ENCODE data around the gene EMX2. TPM values are rescaled to one million over a fixed set of nuclear protein-coding genes. Genes with fewer than 3 reads are reported as not detected.
"Not testable (repeated sequence)": the region's sequence is repeated elsewhere in the genome, so short reads cannot be mapped to it uniquely, and the experiment has no call there.

Gene EMX2
- total RNA-seq, 2 donors from 2014 or later, result 0.47 to 0.67 TPM

GRCh38 chr10:117500456-117500855 is 42.1 kb upstream of the EMX2 start:
- no peak overlapping the region for H3K27ac ChIP-seq
- H3K27me3 ChIP-seq, result no peaks in the 10 kb centered on the region
- TF ChIP-seq CTCF (IDR thresholded peaks at IDR 0.05), result no peak
- DNase-seq (ENCODE audit: low spot score), result no peak
- H3K9me3 ChIP-seq, result no peaks in the 10 kb centered on the region
- H3K4me3 ChIP-seq, result no peak overlapping the region
- no peaks in the 10 kb centered on the region for H3K4me1 ChIP-seq
- no peaks in the 10 kb centered on the region for H3K36me3 ChIP-seq

DNA sequence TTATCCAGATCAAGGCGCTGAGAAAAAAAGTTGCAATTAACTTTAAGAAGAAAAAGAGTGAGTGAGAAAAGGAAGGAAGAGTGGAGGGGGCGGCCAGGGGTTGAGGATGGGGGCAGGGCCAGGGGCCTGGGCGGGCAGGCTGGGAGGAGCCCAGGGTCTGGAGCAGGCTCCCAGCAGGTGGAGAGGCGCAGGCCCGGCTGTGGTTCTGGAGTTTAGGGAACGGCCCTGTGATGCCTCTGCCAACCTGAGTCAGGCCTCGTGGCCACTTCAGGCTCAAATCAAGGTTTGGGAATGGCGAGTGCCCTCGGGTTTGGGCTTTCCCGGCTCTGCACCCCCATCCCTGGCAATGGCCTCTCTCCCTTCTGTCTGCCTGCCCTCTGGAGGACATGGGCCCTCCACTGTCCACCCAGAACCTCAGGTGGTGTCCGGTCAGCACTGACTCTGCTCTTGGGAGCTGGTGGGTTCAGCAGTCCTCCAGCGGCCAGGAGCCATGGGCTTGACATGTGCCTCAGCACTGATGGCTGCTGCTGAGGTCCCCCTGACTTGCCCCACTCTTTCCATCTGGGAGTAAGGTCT is 41.0 kb upstream of the EMX2 start:
- TF ChIP-seq CTCF (IDR thresholded peaks at IDR 0.05), result no peak
- Histone ChIP-seq H3K27ac (no peak overlapping the region), H3K4me1 (no peaks in the 10 kb centered on the region), H3K27me3 (no peaks in the 10 kb centered on the region), H3K9me3 (no peaks in the 10 kb centered on the region), H3K4me3 (no peak overlapping the region), H3K36me3 (no peaks in the 10 kb centered on the region)
- no peak for DNase-seq (ENCODE audit: low spot score)

GRCh38 chr10:117502421-117503243 is 39.9 kb upstream of the EMX2 start:
- Histone ChIP-seq H3K27ac (no peak overlapping the region), H3K27me3 (no peaks in the 10 kb centered on the region), H3K36me3 (no peaks in the 10 kb centered on the region), H3K4me3 (no peak overlapping the region), H3K9me3 (no peaks in the 10 kb centered on the region), H3K4me1 (no peaks in the 10 kb centered on the region)
- no peak for DNase-seq (ENCODE audit: low spot score)
- no peak for TF ChIP-seq CTCF (IDR thresholded peaks at IDR 0.05)

DNA sequence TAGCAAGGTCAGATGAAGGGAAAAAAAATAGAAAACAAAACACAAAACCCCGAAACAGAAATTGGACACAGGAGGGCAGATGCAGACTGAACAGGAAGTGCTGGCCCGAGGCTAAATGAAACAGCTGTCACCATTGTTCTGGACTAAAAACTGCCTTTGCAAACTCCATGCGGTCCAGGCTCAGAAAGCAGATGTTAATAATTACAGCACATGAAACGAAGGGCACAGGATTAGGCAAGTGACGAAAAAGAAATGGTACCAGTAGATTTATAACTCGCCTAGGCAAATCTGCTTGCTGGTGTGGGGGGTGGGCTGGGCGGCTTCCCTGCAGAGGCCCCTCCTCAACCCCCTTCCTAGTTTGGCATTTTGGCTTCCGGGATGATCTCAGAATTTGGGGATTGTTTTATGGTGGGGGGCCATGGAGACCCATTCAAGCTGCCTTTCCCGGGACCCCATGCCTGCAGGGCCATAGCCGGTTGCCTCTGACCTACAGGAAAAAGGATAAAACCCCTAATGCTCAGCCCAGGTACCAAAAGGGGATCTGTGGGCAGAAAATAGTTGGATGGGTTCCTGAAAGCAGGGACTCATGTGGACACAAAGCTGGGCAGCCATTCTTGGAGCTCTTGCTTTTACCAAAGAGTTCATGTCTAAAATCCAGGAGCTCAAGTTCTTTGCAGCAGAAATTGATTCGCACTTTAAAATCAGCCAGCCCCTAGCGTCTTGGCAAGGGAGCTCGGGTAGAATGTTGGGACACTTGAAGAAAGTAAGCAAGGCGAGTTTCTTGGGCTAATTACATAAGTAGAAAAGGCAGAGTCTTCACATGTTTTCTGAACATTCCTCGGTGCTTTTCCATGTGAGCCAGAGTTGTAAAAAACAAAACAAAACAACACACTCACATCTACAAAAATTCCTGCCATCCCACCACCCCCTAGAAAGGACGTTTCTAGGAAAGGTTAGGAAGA is 39.0 kb upstream of the EMX2 start:
- no peaks in the 10 kb centered on the region for H3K9me3 ChIP-seq
- H3K27me3 ChIP-seq, result no peaks in the 10 kb centered on the region
- no peaks in the 10 kb centered on the region for H3K36me3 ChIP-seq
- TF ChIP-seq CTCF (IDR thresholded peaks at IDR 0.05), result no peak
- no peak for DNase-seq (ENCODE audit: low spot score)
- no peaks in the 10 kb centered on the region for H3K4me1 ChIP-seq
- H3K27ac ChIP-seq, result no peak overlapping the region
- no peak overlapping the region for H3K4me3 ChIP-seq

DNA sequence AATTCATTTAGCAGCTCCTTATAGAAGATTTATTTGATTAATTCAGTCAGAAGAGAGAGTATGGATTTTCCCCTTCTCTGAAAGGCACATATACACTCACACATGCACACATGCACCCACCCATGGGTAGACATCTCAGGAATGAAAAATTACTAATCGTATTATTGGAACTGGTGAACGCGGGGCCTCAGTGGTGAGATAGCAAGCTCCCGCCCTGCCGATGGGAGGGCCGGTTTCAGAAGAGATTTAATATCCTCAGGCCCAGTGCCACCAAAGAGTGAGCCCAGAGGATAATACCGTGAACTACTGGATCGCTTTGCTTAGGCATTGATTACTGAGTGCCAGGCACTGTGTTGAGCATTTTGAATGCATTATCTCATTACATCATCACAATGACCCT is 38.0 kb upstream of the EMX2 start:
- no peak for DNase-seq (ENCODE audit: low spot score)
- H3K4me1 ChIP-seq, result no peaks in the 10 kb centered on the region
- no peak overlapping the region for H3K4me3 ChIP-seq
- H3K27me3 ChIP-seq, result no peaks in the 10 kb centered on the region
- H3K36me3 ChIP-seq, result no peaks in the 10 kb centered on the region
- H3K27ac ChIP-seq, result no peak overlapping the region
- no peak for TF ChIP-seq CTCF (IDR thresholded peaks at IDR 0.05)
- H3K9me3 ChIP-seq, result no peaks in the 10 kb centered on the region

DNA sequence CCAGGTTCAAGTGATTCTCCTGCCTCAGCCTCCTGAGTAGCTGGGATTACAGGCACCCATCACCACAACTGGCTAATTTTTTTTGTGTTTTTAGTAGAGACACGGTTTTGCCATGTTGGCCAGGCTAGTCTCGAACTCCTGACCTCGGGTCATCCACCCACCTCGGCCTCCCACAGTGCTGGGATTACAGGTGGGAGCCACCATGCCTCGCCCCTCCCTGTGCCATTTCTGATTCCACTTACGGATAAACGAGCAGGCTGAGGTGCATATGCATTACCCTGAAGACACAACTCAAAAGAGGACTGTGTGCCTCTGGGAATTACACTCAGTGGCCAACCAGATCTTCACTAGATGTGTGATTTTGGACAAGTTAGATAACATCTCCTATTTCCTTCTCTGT is 35.5 kb upstream of the EMX2 start:
- not testable (repeated sequence) for H3K9me3 ChIP-seq; H3K4me1 ChIP-seq; DNase-seq (ENCODE audit: low spot score); H3K4me3 ChIP-seq; H3K36me3 ChIP-seq; H3K27me3 ChIP-seq; H3K27ac ChIP-seq

Data from right atrium auricular region (tissue), 2 donors.